GM06990 (cell line): Measurements from ENCODE around the gene CAMTA1.

Experiments used
- DNase-seq: peaks from one replicate; pipeline ENCODE4 v3.0.0-alpha.2; 2011; ENCODE audit not compliant: insufficient read length; ENCODE audit errors: extremely low read depth
- H3K27me3 ChIP-seq: replicated peaks from 2 replicates; pipeline ENCODE4 v1.6.0; 2011; ENCODE audit warnings: low read length; ENCODE audit not compliant: control insufficient read depth, insufficient read depth
- H3K36me3 ChIP-seq: 2 replicates; pipeline ENCODE4 v1.5.1; 2011; ENCODE audit warnings: low read length; ENCODE audit not compliant: control insufficient read depth, insufficient read depth
- H3K4me3 ChIP-seq: replicated peaks from 2 replicates; pipeline ENCODE4 v1.5.1; 2011; ENCODE audit warnings: low read depth, mild to moderate bottlenecking, control low read depth, low read length
- CTCF ChIP-seq: IDR thresholded peaks from 2 replicates; pipeline ENCODE4 v1.5.1; 2011; ENCODE audit warnings: low read length, control low read depth, mild to moderate bottlenecking, inconsistent platforms; ENCODE audit not compliant: insufficient read depth, poor library complexity, severe bottlenecking

The CAMTA1 gene

DNA sequence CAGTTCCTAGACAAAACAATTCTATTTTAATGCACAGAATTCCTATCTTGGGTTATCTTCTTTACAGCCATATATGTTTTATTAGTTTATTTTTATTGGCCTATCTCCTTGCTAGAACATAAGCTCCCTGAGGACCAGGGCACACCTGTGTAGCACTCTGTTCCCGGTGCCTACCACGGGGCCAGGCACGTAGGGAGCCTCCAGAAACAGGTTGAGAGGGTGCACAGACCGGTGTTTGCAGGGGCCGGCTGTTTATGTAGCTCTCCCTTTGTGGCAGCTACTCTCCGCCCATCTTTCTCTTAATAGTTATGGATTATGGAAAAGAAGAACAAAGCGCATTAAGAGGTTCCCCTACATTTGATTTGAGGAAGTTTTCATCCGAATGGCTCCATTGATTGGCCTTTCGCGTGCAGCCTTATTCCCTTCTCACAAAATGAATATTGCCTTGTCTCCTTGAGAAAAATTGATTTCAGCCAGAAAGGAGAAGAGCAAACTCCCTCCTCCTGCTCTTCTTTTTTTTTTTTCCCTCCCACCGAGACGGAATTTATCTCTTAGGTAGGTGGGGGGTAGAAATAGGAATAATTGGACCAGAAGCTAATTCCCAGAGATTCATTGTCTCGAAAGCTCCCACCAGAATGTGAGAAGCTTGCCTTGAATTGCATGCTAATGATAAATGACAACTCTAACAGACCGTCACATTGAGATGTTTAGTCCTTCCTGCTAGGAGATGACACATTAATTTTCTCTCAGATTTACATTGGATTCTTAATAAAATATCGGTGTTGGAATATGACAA lies 447.4 kb downstream of the CAMTA1 start:
- DNase-seq: no peak
- H3K27me3 ChIP-seq: no peaks in the 10 kb centered on the region; the same call in 1 of the 2 replicates
- H3K36me3 ChIP-seq: no peaks in the 10 kb centered on the region
- no peak overlapping the region for H3K4me3 ChIP-seq
- TF ChIP-seq CTCF: no peak

DNA sequence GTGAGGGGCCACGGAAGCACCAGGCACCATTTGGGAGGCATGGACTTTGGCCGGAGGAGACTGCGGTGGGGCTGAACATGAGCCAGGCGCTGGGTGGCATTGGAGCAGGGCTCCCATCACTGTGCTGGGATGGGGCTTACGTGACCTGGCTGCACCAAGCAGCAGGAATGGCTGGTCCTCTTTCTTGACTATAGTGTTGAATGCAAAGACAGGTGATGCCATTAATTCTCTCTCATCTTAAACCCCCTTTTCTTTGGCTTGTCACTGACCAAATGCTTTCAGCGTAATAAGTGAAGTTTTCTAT lies 447.9 kb downstream of the CAMTA1 start:
- no peaks in the 10 kb centered on the region for H3K36me3 ChIP-seq
- no peak overlapping the region for H3K4me3 ChIP-seq
- TF ChIP-seq CTCF: no peak
- no peak for DNase-seq
- no peaks in the 10 kb centered on the region; the same call in 1 of the 2 replicates for H3K27me3 ChIP-seq

DNA sequence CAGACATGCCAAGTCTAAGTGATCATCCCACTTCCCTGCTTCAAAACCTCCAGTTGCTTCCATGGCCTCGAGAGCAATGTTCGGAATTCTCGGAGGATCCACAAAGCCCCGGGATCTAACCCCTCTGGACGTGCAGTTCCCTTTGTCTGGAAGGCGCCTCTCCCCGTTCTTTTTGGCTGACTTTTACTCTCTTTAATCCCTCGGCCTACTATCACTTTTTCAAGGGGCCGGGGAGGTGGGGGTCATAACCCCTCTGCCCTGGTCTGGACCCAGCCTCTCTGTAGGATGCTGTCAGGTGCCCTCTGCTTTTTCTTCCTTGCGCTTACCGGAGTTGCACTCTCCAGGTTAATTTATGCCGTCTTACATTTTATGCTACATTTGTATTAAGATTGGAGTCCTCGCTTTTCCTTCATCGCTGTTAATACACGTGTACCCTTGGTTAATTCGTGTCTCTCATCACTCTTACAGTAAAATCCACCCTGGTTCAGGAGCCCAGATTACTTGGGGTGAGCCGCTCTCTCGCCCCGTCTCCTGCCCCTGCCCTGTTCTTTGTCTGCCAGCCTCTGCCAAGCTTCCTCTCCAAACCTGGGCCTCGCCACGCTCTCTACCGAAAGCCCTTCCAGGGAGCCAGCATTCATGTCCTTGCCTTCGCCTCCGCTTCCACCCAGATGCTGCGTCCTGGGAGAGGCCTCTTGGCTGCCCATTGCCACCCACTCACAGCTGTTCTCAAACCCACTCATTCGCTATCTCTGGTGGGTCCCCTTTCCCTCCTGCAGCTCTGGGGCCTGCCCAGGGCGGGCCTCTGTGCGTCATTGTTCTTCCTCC lies 448.6 kb downstream of the CAMTA1 start:
- H3K27me3 ChIP-seq: no peaks in the 10 kb centered on the region; the same call in 1 of the 2 replicates
- no peak for TF ChIP-seq CTCF
- H3K36me3 ChIP-seq: no peaks in the 10 kb centered on the region
- DNase-seq: no peak
- no peak overlapping the region for H3K4me3 ChIP-seq

GRCh38 chr1:7234471-7234755 lies 449.2 kb downstream of the CAMTA1 start:
- no peak for DNase-seq
- TF ChIP-seq CTCF: no peak
- Histone ChIP-seq H3K4me3 (no peak overlapping the region), H3K36me3 (no peaks in the 10 kb centered on the region), H3K27me3 (no peaks in the 10 kb centered on the region; the same call in 1 of the 2 replicates)

DNA sequence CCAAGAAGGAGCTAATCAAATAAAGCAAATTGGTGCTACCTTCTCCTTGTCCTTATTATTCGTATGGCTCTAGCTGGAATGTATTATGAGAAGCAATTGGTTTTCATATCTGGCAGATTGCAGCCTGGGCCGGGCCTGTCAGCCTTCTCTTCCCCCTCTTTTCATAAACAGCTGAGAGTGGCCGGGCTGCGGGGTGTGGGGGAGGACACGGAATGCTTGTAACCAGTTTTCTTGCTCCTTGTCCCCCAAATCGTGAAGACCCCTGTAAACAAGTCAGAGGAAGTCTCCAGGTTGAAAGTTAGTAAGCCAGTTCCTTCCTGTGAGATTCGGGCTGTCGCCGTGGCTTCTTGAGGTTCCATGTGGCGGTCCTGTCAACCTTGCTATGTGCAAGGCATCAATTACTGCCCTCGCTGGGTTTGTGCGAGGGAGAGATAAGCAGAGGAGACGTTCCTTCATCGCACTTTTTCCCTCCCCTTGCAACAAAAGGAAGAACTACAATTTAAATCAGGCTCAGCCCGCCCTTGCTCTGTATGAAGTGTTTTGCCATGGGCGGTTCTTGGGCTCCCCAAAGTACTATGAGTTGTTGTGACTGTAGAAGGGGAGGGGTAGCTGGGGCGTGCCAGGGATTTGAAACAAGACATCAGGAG lies 450.7 kb downstream of the CAMTA1 start:
- TF ChIP-seq CTCF: no peak
- Histone ChIP-seq H3K27me3 (no peaks in the 10 kb centered on the region; the same call in 1 of the 2 replicates), H3K36me3 (no peaks in the 10 kb centered on the region), H3K4me3 (no peak overlapping the region)
- no peak for DNase-seq
